ENCODE data around the gene VIPR1.

Gene VIPR1

GRCh38 chr3:42513121-42513520, 10.7 kb downstream of the VIPR1 start:
- DNase-seq, result no peak

GRCh38 chr3:42513521-42513920, 11.1 kb downstream of the VIPR1 start:
- no peak for DNase-seq

GRCh38 chr3:42514876-42515275, 12.4 kb downstream of the VIPR1 start:
- DNase-seq, result no peak

GRCh38 chr3:42515391-42515916, 13.0 kb downstream of the VIPR1 start:
- DNase-seq, result no peak

GRCh38 chr3:42515976-42516375, 13.5 kb downstream of the VIPR1 start:
- no peak for DNase-seq

GRCh38 chr3:42516443-42516842, 14.0 kb downstream of the VIPR1 start:
- no peak for DNase-seq

- no peak for DNase-seq
Measured at GRCh38 chr3:42517117-42517516, 14.7 kb downstream of the VIPR1 start.

GRCh38 chr3:42518800-42519567, 16.5 kb downstream of the VIPR1 start:
- DNase-seq, result no peak

- peak; percentile 25 for DNase-seq
Measured at GRCh38 chr3:42519568-42519962, 17.1 kb downstream of the VIPR1 start.

- DNase-seq, result no peak
Measured at GRCh38 chr3:42520336-42520735, 17.9 kb downstream of the VIPR1 start.

GRCh38 chr3:42520906-42521305, 18.5 kb downstream of the VIPR1 start:
- DNase-seq, result no peak

- DNase-seq, result no peak
Measured at GRCh38 chr3:42524751-42525150, 22.3 kb downstream of the VIPR1 start.

- no peak for DNase-seq
Measured at GRCh38 chr3:42525212-42525611, 22.8 kb downstream of the VIPR1 start.

- no peak for DNase-seq
Measured at GRCh38 chr3:42525736-42526345, 23.4 kb downstream of the VIPR1 start.

GRCh38 chr3:42526616-42527367, 24.3 kb downstream of the VIPR1 start:
- DNase-seq, result peak; percentile 54

GRCh38 chr3:42527368-42527917, 25.0 kb downstream of the VIPR1 start:
- DNase-seq, result no peak

GRCh38 chr3:42529468-42529867, 27.0 kb downstream of the VIPR1 start:
- no peak for DNase-seq

GRCh38 chr3:42530073-42530472, 27.6 kb downstream of the VIPR1 start:
- no peak for DNase-seq

GRCh38 chr3:42531470-42531869, 29.0 kb downstream of the VIPR1 start:
- DNase-seq, result no peak

- DNase-seq, result no peak
Measured at GRCh38 chr3:42532229-42532628, 29.8 kb downstream of the VIPR1 start.

- DNase-seq, result no peak
Measured at GRCh38 chr3:42533161-42533897, 30.9 kb downstream of the VIPR1 start.

- peak; percentile 52 for DNase-seq
Measured at GRCh38 chr3:42535981-42536784, 33.7 kb downstream of the VIPR1 start.
